H1 (cell line): ENCODE measurements around the gene F11R. TPM values are rescaled to one million over a fixed set of nuclear protein-coding genes. Genes with fewer than 3 reads are reported as not detected.

ENCODE experiments used
- CTCF ChIA-PET: fragments of 300-600 bp; sonication (Branson Sonifier 250); formaldehyde crosslinking; loops from one replicate; lab custom pipeline; 2021; ENCODE audit not compliant: partially characterized antibody; lab: Charles Lee
- POLR2A ChIA-PET: fragments of 300-600 bp; sonication (Branson Sonifier 250); formaldehyde crosslinking; loops from one replicate; lab custom pipeline; 2021; ENCODE audit warnings: inconsistent platforms; ENCODE audit not compliant: partially characterized antibody; lab: Charles Lee
- DNase-seq, 2 experiments: peaks; one replicate each; pipeline versions ENCODE4 v3.0.0 to v3.0.0-alpha.2; 2010 to 2022; ENCODE audit warnings: low spot score in 2 of 2, low read depth in 1 of 2, mixed read lengths in 1 of 2
- FAIRE-seq: peaks from 2 replicates; lab custom pipeline; 2011; peaks lifted over from hg19 to GRCh38; lab: Jason Lieb, UNC
- H2AFZ ChIP-seq: 2 replicates; pipeline ENCODE4 v1.8.1; 2012; ENCODE audit warnings: low read length, inconsistent platforms
- H2AK5ac ChIP-seq: 2 replicates; pipeline ENCODE4 v1.6.1; 2013; ENCODE audit warnings: low read depth, low read length
- H2BK120ac ChIP-seq: replicated peaks from 2 replicates; pipeline ENCODE3; 2013; ENCODE audit warnings: low read depth, low read length, inconsistent platforms
- H2BK12ac ChIP-seq: 2 replicates; pipeline ENCODE4 v1.6.1; 2013; ENCODE audit warnings: low read depth, low read length
- H2BK15ac ChIP-seq: 2 replicates; pipeline ENCODE4 v1.6.1; 2013; ENCODE audit warnings: low read length
- H2BK20ac ChIP-seq: 2 replicates; pipeline ENCODE4 v1.6.1; 2013; ENCODE audit warnings: low read length
- H2BK5ac ChIP-seq: 2 replicates; pipeline ENCODE4 v1.6.1; 2013; ENCODE audit warnings: low read depth, low read length
- H3K14ac ChIP-seq: 2 replicates; pipeline ENCODE4 v1.6.1; 2013; ENCODE audit warnings: inconsistent platforms; ENCODE audit not compliant: insufficient read length
- H3K18ac ChIP-seq: 2 replicates; pipeline ENCODE4 v1.6.1; 2013; ENCODE audit warnings: low read length; ENCODE audit errors: extremely low read depth
- H3K23ac ChIP-seq: 2 replicates; pipeline ENCODE4 v1.6.1; 2013; ENCODE audit warnings: inconsistent platforms; ENCODE audit not compliant: insufficient read length
- H3K23me2 ChIP-seq: 2 replicates; pipeline ENCODE4 v1.6.1; 2013; ENCODE audit warnings: low read depth, low read length
- H3K27ac ChIP-seq: 2 replicates; pipeline ENCODE4 v1.6.1; 2011; ENCODE audit warnings: low read depth, low read length, inconsistent platforms
- H3K27me3 ChIP-seq, 4 experiments: replicated peaks in 1 of 4; 1 replicate in 1 of 4; 2 replicates in 3 of 4; pipeline versions ENCODE4 v1.6.1 to v1.8.1; 2011 to 2013; ENCODE audit warnings: low read length in 3 of 4, mild to moderate bottlenecking in 3 of 4, inconsistent platforms in 2 of 4, mixed read lengths in 2 of 4, moderate library complexity in 1 of 4; ENCODE audit not compliant: control insufficient read depth in 3 of 4, insufficient read depth in 3 of 4; ENCODE audit errors: extremely low read depth in 1 of 4
- H3K36me3 ChIP-seq, 4 experiments: 2 replicates each; pipeline versions ENCODE4 v1.6.1 to v1.8.1; 2011 to 2013; ENCODE audit warnings: mild to moderate bottlenecking in 4 of 4, low read length in 3 of 4, moderate library complexity in 2 of 4, control low read depth in 1 of 4, inconsistent platforms in 1 of 4; ENCODE audit not compliant: insufficient read depth in 4 of 4, control insufficient read depth in 2 of 4
- H3K4ac ChIP-seq: replicated peaks from 2 replicates; pipeline ENCODE3; 2013; ENCODE audit warnings: low read length, low read depth, mixed read lengths, inconsistent platforms; ENCODE audit not compliant: insufficient read length
- H3K4me1 ChIP-seq, 4 experiments: replicated peaks in 1 of 4; 1 replicate in 1 of 4; 2 replicates in 3 of 4; pipeline versions ENCODE4 v1.6.1 to v1.8.1; 2011 to 2013; ENCODE audit warnings: low read length in 3 of 4, inconsistent platforms in 2 of 4, mixed read lengths in 1 of 4; ENCODE audit not compliant: insufficient read depth in 4 of 4, control insufficient read depth in 3 of 4
- H3K4me2 ChIP-seq, 2 experiments: 2 replicates each; pipeline versions ENCODE4 v1.6.1 to v1.8.1; 2011 to 2013; ENCODE audit warnings: low read depth in 2 of 2, low read length in 2 of 2, control low read depth in 1 of 2, inconsistent platforms in 1 of 2, mild to moderate bottlenecking in 1 of 2; ENCODE audit not compliant: insufficient read depth in 1 of 2
- H3K4me3 ChIP-seq, 4 experiments: fragments of 200-600, 300-600 bp in 1 of 4; sonication (generic), shearing (Covaris generic), sonication (Bioruptor Twin) in 1 of 4; 2 replicates each; pipeline versions ENCODE4 v1.5.1 to v1.8.1; 2011 to 2016; ENCODE audit warnings: low read length in 4 of 4, low read depth in 3 of 4, control low read depth in 2 of 4, inconsistent platforms in 2 of 4, mild to moderate bottlenecking in 2 of 4, mixed read lengths in 1 of 4, moderate library complexity in 1 of 4; ENCODE audit not compliant: insufficient read depth in 2 of 4; ENCODE audit errors: extremely low read depth in 1 of 4
- H3K56ac ChIP-seq: replicated peaks from 2 replicates; pipeline ENCODE3; 2013; ENCODE audit warnings: low read depth, mild to moderate bottlenecking, mixed read lengths, low read length, inconsistent platforms; ENCODE audit not compliant: insufficient read length
- H3K79me1 ChIP-seq: 2 replicates; pipeline ENCODE4 v1.6.1; 2013; ENCODE audit warnings: low read depth, low read length, control low read depth
- H3K79me2 ChIP-seq, 2 experiments: 2 replicates each; pipeline versions ENCODE4 v1.6.1 to v1.8.1; 2012 to 2013; ENCODE audit warnings: low read length in 2 of 2, mild to moderate bottlenecking in 2 of 2, inconsistent platforms in 1 of 2; ENCODE audit not compliant: insufficient read depth in 2 of 2, control insufficient read depth in 1 of 2
- H3K9ac ChIP-seq, 4 experiments: replicated peaks in 1 of 4; 1 replicate in 1 of 4; 2 replicates in 3 of 4; pipeline versions ENCODE4 v1.6.1 to v1.8.1; 2011 to 2013; ENCODE audit warnings: low read depth in 3 of 4, low read length in 3 of 4, control low read depth in 2 of 4, mild to moderate bottlenecking in 2 of 4, moderate library complexity in 2 of 4, inconsistent platforms in 1 of 4; ENCODE audit errors: extremely low read depth in 1 of 4
- H3K9me3 ChIP-seq, 2 experiments: 2 replicates each; pipeline versions ENCODE4 v1.6.1 to v1.8.1; 2012 to 2013; ENCODE audit warnings: mild to moderate bottlenecking in 2 of 2, moderate library complexity in 2 of 2, control low read depth in 1 of 2, inconsistent platforms in 1 of 2, low read depth in 1 of 2, low read length in 1 of 2, mixed read lengths in 1 of 2; ENCODE audit not compliant: insufficient read depth in 2 of 2
- H4K20me1 ChIP-seq, 2 experiments: replicated peaks in 1 of 2; 2 replicates each; pipeline versions ENCODE3 to v1.8.1; 2011 to 2013; ENCODE audit warnings: inconsistent platforms in 2 of 2, low read length in 2 of 2, mild to moderate bottlenecking in 1 of 2; ENCODE audit not compliant: insufficient read depth in 2 of 2, control insufficient read depth in 1 of 2
- H4K5ac ChIP-seq: 2 replicates; pipeline ENCODE4 v1.6.1; 2013; ENCODE audit warnings: low read length, low read depth, mixed read lengths, inconsistent platforms; ENCODE audit not compliant: insufficient read length
- H4K8ac ChIP-seq: 2 replicates; pipeline ENCODE4 v1.8.0; 2013; ENCODE audit warnings: mild to moderate bottlenecking, moderate library complexity, low read length, inconsistent platforms; ENCODE audit not compliant: insufficient read depth; ENCODE audit errors: extremely low read depth
- H4K91ac ChIP-seq: replicated peaks from 2 replicates; pipeline ENCODE3; 2013; ENCODE audit warnings: low read length, mixed read lengths, inconsistent platforms; ENCODE audit not compliant: insufficient read length
- CHD2 ChIP-seq: IDR thresholded peaks from 2 replicates; pipeline ENCODE4 v1.6.1; 2012; ENCODE audit warnings: low read length, improper control_type of control experiment
- EZH2 ChIP-seq: fragments of 200-600 bp; sonication (generic); IDR thresholded peaks from 2 replicates; pipeline ENCODE4 v1.7.1; 2012; ENCODE audit warnings: low read depth, mild to moderate bottlenecking, moderate library complexity, low read length, inconsistent platforms; ENCODE audit not compliant: severe bottlenecking
- WGBS, 2 experiments: shearing (Covaris generic) in 1 of 2; methylation state at CpG; one replicate each; pipeline versions ENCODE4 v1.1.6 to v1.1.7; 2013 to 2015; ENCODE audit warnings: low lambda C conversion rate in 2 of 2, mixed read lengths in 2 of 2, inconsistent platforms in 1 of 2, low coverage in 1 of 2, missing lambda C conversion rate in 1 of 2; ENCODE audit not compliant: insufficient replicate concordance in 2 of 2, insufficient coverage in 1 of 2, insufficient read length in 1 of 2; ENCODE audit errors: extremely low coverage in 1 of 2, missing lambda C conversion rate in 1 of 2; 5-methylcytosine and 5-hydroxymethylcytosine counted together
- polyA plus RNA-seq, 7 experiments: library from polyadenylated mRNA; depleted of rRNA in 3 of 7; stranded (reverse) in 5 of 7; unstranded in 2 of 7; fragments of >200 nt in 5 of 7; fragments of 200-250 nt in 2 of 7; gene quantifications; 1 replicate in 5 of 7; 2 replicates in 1 of 7; 4 replicates in 1 of 7; pipeline versions ENCODE4 v1.2.1 to v1.2.3, GENCODE V29; 2011 to 2013; ENCODE audit warnings: missing spikeins in 2 of 7, mixed read lengths in 2 of 7
- total RNA-seq: library from RNA; stranded (reverse); fragmentation: NEBNext Ultra II Directional; extraction: Animal tissue kit (Norgen Biotek cat#: 25700); gene quantifications from 2 replicates; pipeline ENCODE4 v1.2.1, GENCODE V29; 2021

The F11R gene
- total and polyA plus RNA-seq, 2 of the 8 experiments (the other 6 are each of a cell fraction or from before 2014, with no cell fraction given) = 159 to 200 TPM

GRCh38 chr1:160996178-160996577, 24.8 kb downstream of the F11R start:
- H4K20me1 ChIP-seq = peaks cover 0 to 14% of the 10 kb centered on the region in 2 experiments
- TF ChIP-seq EZH2 = no peak
- TF ChIP-seq CHD2 = no peak
- TF ChIP-seq, all 59 proteins: peak for 0
- H2AFZ ChIP-seq = no peak overlapping the region
- no peak overlapping the region for H3K56ac ChIP-seq
- no peak overlapping the region for H2AK5ac ChIP-seq
- ChIA-PET POLR2A (interaction anchor here (1.1 to 3.8 kb wide), 3 partner anchors 11 to 49 kb away, joined by 3 to 16 read pairs (median 11); partner anchors contain the start of genes F11R and USF1), CTCF (interaction anchor here (1.3 to 5.1 kb wide), 10 partner anchors 9 to 145 kb away, joined by 3 to 58 read pairs (median 10); partner anchors contain the start of genes F11R, KLHDC9, TSTD1 and USF1)
- H3K27ac ChIP-seq = no peak overlapping the region
- no peak overlapping the region for H2BK15ac ChIP-seq
- no peak overlapping the region for H4K91ac ChIP-seq
- no peak overlapping the region for H3K14ac ChIP-seq
- no peaks in the 10 kb centered on the region for H3K9me3 ChIP-seq
- H3K18ac ChIP-seq = no peak overlapping the region
- H2BK20ac ChIP-seq = no peak overlapping the region
- no peak overlapping the region for H2BK120ac ChIP-seq
- no peak overlapping the region for H2BK5ac ChIP-seq
- no peaks in the 10 kb centered on the region for H3K23me2 ChIP-seq
- no peak overlapping the region for H3K9ac ChIP-seq
- H3K4ac ChIP-seq = no peak overlapping the region
- H2BK12ac ChIP-seq = no peak overlapping the region
- H3K27me3 ChIP-seq = no peaks in the 10 kb centered on the region
- H4K8ac ChIP-seq = no peak overlapping the region
- H3K79me1 ChIP-seq = peaks cover 4% of the 10 kb centered on the region
- DNase-seq (no peak), FAIRE-seq (no peak)
- H3K36me3 ChIP-seq = peaks cover 33 to 51% (median 37%) of the 10 kb centered on the region in 4 experiments
- no peak overlapping the region for H4K5ac ChIP-seq
- H3K4me2 ChIP-seq = no peak overlapping the region
- H3K4me1 ChIP-seq = peaks cover 0 to 3% (median 0%) of the 10 kb centered on the region in 4 experiments; a peak in 1 of 7 replicates
- H3K4me3 ChIP-seq = no peak overlapping the region
- 91% methylated on average over 3 of the region's 3 CpGs; no CpG with 5 or more reads in 1 of the 2 experiments for WGBS, 2 experiments
- H3K23ac ChIP-seq = no peak overlapping the region
- H3K79me2 ChIP-seq = peaks cover 0 to under 1% of the 10 kb centered on the region in 2 experiments; a peak in 1 of 4 replicates
